ENCODE data around the gene PAF1.

- no peak for TF ChIP-seq CTCF (IDR thresholded peaks at IDR 0.05)
- no peak for TF ChIP-seq POLR2A (IDR thresholded peaks at IDR 0.05)
Measured at GRCh38 chr19:39424934-39425333, 34.0 kb upstream of the PAF1 start.

Data from uterus (tissue), 2 donors.